ENCODE measurements around the gene PTBP1.

GRCh38 chr19:791007-791566, 6.2 kb upstream of the PTBP1 start:
- TF ChIP-seq CTCF (IDR thresholded peaks at IDR 0.05), result no peak
- TF ChIP-seq MAX (CRISPR knock-in tag; IDR thresholded peaks at IDR 0.05), result no peak
- TF ChIP-seq JUN (CRISPR knock-in tag; IDR thresholded peaks at IDR 0.05), result no peak
- no peak for TF ChIP-seq USF2 (CRISPR knock-in tag; IDR thresholded peaks at IDR 0.05)
- TF ChIP-seq USF1 (CRISPR knock-in tag; IDR thresholded peaks at IDR 0.05), result no peak
